Measurements from ENCODE around the gene RD3L.

The RD3L gene

GRCh38 chr14:103894034-103894722, 48.2 kb downstream of the RD3L start:
- no peak for DNase-seq (ENCODE audit: low read depth)

- no peak for DNase-seq (ENCODE audit: low read depth)
Measured at GRCh38 chr14:103892247-103892646, 50.1 kb downstream of the RD3L start.

GRCh38 chr14:103891667-103892215, 50.6 kb downstream of the RD3L start:
- DNase-seq (ENCODE audit: low read depth): no peak

- DNase-seq (ENCODE audit: low read depth): no peak
Measured at GRCh38 chr14:103890821-103891666, 51.3 kb downstream of the RD3L start.
